ACHN (cell line): ENCODE results near the gene UBL4B.

Experiments
- DNase-seq: peaks from one replicate; pipeline ENCODE4 v3.0.0-alpha.2; 2015
- in situ Hi-C: cut with HindIII; loops from 2 replicates; pipeline ENCODE4 v1.10.0; 2017; ENCODE audit warnings: low sequenced_read_pairs, low pct_ligation_motif_present, low pct_unique_long_range_greater_than_20kb

The UBL4B gene

DNA sequence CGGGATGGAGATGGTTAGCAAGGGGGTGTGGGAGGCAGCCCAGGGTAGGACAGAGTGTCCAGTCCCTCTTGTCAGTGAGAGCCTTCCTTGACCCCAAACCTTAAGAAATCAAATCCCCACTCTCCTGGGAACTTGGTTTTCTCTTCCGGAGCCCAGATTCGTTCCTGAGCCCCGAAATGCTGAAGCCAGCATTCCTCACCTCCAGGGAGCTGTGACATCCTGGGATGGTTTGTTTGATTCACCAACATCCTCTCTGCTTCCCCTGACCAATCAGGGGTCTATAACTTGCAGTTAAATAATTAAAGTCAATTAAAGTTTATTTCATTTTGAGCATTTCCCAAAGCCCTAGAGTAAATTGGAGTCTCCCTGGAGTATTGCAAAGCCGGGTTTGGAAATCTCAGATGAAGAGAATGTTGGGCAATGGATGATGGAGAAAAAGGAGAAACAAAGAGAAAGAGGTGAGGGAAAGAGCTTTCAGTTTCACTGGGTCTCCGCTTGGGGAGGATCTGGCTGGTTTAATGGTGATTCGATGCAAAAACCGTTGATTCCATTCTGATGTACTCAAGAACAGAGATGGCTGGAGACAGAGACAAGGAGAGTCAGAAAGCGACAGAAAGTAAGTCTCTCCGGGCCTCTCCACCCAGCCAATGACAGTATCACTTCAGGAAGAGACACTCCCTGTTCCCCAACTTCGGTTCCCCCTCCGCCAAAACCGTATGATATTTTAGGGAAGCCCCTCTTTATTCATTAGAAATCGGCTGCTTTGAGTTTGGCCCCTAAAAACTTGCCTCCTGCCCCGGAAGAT lies 29.0 kb upstream of the UBL4B start:
- in situ Hi-C loops = no loop called here
- no peak for DNase-seq

- in situ Hi-C loops = no loop called here
- DNase-seq = no peak
These were observed 28.4 kb upstream of the UBL4B start for GRCh38 chr1:110083866-110084226.

DNA sequence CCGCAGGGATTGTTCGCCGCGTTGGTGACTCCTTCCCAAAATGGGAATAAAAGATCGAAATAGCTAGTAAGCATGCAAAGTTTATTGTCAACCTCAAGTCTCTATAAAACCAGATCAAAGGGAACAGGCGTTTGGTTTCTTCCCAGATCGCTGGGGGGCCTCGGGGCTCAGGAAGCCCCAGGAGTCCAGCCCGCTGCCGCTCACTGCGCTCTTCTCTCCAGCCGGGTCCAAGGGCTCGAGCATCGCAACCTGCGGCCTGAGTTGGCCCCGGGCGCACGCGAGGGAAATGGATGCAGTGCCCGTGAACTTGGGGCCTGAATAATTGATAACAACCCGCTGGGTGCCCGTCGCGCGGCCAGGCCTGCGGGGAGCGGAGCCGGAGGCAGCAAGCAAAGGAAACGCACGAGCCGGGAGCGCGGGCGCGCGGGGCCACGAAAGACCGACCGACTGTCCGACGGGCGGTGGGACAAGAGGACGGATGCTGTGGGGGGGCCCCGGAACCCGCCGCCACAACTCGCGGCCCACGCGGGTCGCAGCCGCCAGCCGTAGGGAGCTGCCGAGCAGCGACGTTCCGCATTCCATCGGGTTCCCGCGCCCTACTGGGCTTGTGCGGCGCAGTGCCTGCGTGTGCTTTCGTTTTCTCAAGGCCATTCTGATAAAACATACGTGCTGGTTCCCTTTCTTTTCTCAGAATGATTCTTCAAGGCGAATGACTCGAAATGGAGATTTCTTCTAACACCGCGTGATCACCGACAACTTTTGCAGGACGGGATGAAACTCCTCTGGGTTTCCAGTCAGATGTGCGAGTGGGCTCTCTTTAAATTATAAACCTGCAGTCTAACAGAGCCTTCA lies 27.8 kb upstream of the UBL4B start:
- DNase-seq = no peak
- in situ Hi-C loops = no loop called here

DNA sequence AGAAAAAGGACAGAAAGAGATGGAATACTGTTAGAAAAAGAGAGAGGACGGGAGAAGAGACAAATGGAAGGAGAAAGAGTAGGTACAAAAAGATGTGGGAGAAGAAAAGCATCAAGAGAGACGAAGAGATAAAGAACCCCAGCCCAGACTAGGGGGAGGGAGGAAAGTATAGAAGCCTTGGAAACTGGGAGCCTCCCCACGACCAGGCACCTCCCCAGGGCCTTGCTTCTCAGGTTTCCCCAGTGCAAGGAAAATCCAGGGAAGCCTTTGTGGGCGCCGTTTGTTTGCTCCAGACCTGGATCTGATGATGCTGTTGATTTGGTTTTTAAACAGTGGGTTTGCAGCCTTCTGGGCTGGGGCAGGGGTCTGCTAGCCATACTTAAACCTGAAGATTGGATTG lies 26.6 kb upstream of the UBL4B start:
- DNase-seq = no peak
- in situ Hi-C loops = no loop called here

GRCh38 chr1:110086961-110087360 lies 25.3 kb upstream of the UBL4B start:
- DNase-seq = peak; percentile 30
- in situ Hi-C loops = no loop called here

- in situ Hi-C loops = no loop called here
- peak; percentile 56 for DNase-seq
These were observed 24.2 kb upstream of the UBL4B start for GRCh38 chr1:110087812-110088738.

DNA sequence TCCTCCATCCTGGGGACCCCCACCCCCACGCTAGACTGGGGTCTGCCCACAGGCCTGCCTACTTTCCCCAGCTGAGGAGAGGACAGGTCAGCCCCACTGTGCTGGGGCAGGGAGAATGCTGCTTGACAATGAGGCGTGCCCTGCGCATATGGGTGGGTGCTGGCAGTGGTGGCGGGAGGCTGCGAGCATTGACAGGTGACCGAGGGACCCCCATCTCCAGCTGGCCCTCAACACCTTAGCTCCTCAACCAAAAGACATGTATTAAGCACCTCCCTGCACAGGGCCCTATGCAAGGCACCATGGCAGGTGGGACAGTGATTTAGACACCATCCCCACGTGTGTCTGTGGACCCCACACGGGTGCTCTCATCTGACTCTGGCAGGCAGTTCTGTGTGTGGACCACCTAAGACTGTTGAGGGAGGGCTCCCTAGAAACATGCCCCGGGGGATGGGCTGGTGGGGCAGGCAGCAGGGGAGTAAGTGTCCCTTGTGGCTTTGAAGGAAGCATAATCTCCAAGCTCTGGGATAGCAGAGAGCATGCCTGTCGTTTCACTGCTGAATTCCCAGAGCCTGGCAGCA lies 23.4 kb upstream of the UBL4B start:
- no peak for DNase-seq
- in situ Hi-C loops = no loop called here

GRCh38 chr1:110089561-110090275 lies 22.5 kb upstream of the UBL4B start:
- in situ Hi-C loops = no loop called here
- no peak for DNase-seq

DNA sequence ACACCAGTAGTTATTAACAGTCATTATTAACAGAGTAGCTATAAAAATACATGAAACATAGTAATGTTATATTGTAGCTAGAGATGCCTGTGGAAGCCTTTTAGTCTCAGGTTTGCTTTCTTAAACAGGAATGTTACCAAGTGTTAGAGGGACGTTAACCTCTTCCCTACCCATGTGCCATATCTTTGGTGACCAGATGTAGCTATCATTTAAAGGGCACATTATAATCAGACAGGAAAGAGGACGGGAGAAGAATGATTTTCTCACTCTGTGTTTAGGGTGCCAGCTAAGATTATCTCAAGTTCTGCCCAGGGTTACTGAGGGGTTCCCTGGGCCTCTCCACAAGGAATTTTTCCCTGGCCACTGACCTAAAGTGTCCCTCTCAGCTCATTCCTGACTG lies 20.9 kb upstream of the UBL4B start:
- in situ Hi-C loops = no loop called here
- DNase-seq = no peak

DNA sequence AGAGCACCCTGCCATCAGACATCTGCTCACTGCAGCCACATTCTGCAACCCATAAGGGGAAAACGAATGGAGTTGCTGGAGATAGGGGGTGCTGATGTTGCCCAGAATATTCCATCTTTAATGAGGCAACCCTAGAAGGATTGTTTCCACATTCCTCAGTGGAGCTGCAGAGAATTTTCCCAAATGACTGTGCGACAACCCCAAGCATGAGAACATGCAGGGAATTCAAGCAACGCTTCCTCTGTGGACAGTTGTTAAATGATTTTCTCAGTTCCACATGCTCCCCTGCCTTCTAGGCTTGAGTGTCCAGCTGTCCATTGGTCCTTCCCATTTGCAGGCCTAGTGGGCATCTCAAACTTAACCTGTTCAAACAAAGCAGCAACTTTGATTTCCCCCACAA lies 20.5 kb upstream of the UBL4B start:
- no peak for DNase-seq
- in situ Hi-C loops = no loop called here

DNA sequence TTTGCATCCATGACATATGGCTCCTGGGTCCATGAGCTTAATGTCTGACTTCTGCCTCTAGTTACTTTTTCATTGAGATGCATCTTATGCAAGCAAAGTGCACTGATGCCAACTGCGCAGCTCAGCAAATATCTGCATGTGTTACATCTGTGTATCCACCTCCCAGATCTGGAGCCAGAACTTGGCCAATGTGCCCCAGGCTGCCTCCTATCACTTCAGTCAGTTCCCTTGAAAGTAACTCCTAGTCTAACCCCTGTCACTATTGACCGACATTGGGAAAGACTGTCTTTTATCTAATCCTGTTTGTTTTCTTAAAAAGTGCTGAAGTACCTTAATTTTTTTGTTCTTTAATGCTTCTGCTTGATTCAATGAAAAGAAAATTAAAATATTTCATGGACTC lies 19.3 kb upstream of the UBL4B start:
- no peak for DNase-seq
- in situ Hi-C loops = no loop called here

GRCh38 chr1:110094931-110095654 lies 17.1 kb upstream of the UBL4B start:
- in situ Hi-C loops = no loop called here
- DNase-seq = no peak

- in situ Hi-C loops = no loop called here
- DNase-seq = no peak
These were observed 14.6 kb upstream of the UBL4B start for GRCh38 chr1:110097507-110098221.

GRCh38 chr1:110098222-110099026 lies 13.8 kb upstream of the UBL4B start:
- in situ Hi-C loops = no loop called here
- no peak for DNase-seq

DNA sequence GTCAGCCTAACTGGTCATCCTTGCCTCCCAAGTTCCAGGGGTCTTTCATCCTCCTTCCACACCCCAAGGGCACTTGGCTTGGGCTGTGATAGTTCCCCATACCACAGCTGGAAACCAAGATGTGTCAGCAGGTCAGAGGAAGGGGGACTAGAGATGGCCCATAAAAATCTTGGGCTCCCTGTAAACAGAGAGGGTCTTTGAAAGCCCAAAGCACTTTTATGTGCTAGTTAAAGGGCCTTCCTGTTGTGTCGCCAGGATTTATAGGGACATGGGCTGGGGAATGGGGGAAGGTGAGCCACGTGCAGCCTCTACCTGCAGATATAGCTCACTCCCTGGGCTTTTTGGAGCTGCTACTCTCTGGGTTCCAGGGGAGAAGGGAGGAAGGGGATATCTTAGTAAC lies 11.9 kb upstream of the UBL4B start:
- in situ Hi-C loops = no loop called here

GRCh38 chr1:110102081-110102480 lies 10.2 kb upstream of the UBL4B start:
- DNase-seq = no peak
- in situ Hi-C loops = no loop called here

More for the DNA sequence above, 11.9 kb upstream of the UBL4B start:
- no peak for DNase-seq
